SK-N-MC (cell line): ENCODE results near the gene FBXW9.
"Not testable (repeated sequence)": the region's sequence is repeated elsewhere in the genome, so short reads cannot be mapped to it uniquely, and the experiment has no call there.

ENCODE experiments used
- DNase-seq: peaks from one replicate; pipeline ENCODE4 v3.0.0-alpha.2; 2011; ENCODE audit warnings: low read depth, low spot score
- H3K27ac ChIP-seq: fragments of 200-600 bp; sonication (generic); 2 replicates; pipeline ENCODE4 v1.5.1; 2016; ENCODE audit warnings: mixed run types
- H3K36me3 ChIP-seq: fragments of 200-600 bp; sonication (generic); 2 replicates; pipeline ENCODE4 v1.6.1; 2017; ENCODE audit warnings: antibody characterized with exemption, low read length, mixed read lengths; ENCODE audit not compliant: insufficient read depth
- H3K4me3 ChIP-seq: fragments of 200-600 bp; sonication (generic); 2 replicates; pipeline ENCODE4 v1.5.1; 2016
- H3K9ac ChIP-seq: fragments of 200-600 bp; sonication (generic); 2 replicates; pipeline ENCODE4 v1.8.0; 2017; ENCODE audit warnings: mixed run types, mixed read lengths; ENCODE audit not compliant: insufficient read length
- H3K9me3 ChIP-seq: fragments of 200-600 bp; sonication (generic); 2 replicates; pipeline ENCODE4 v1.6.1; 2017; ENCODE audit warnings: low read depth, mild to moderate bottlenecking, antibody characterized with exemption, low read length, moderate library complexity, mixed read lengths
- EZH2 ChIP-seq: fragments of 200-600 bp; sonication (generic); IDR thresholded peaks from one replicate; pipeline ENCODE4 v1.6.1; 2017; ENCODE audit warnings: antibody characterized with exemption
- FOXP2 ChIP-seq: optimal IDR thresholded peaks from 2 replicates; pipeline ENCODE3; 2011; ENCODE audit warnings: mild to moderate bottlenecking, moderate library complexity; ENCODE audit not compliant: insufficient read depth; ENCODE audit errors: extremely low read length, control extremely low read depth
- POLR2AphosphoS5 ChIP-seq: IDR thresholded peaks from 2 replicates; pipeline ENCODE4 v1.6.1; 2012; ENCODE audit warnings: mild to moderate bottlenecking, low read depth, low read length, borderline replicate concordance

FBXW9 gene

GRCh38 chr19:12694641-12695040 lies 1.8 kb downstream of the FBXW9 start:
- Histone ChIP-seq H3K4me3 (no peak overlapping the region), H3K27ac (no peak overlapping the region), H3K9ac (no peak overlapping the region), H3K36me3 (peaks cover 1% of the 10 kb centered on the region; the same call in 1 of the 2 replicates), H3K9me3 (no peaks in the 10 kb centered on the region)
- TF ChIP-seq POLR2AphosphoS5 (no peak), FOXP2 (no peak), EZH2 (no peak)
- no peak for DNase-seq

- Histone ChIP-seq H3K36me3 (no peaks in the 10 kb centered on the region), H3K27ac (no peak overlapping the region), H3K9me3 (no peaks in the 10 kb centered on the region), H3K9ac (no peak overlapping the region), H3K4me3 (no peak overlapping the region)
- no peak for TF ChIP-seq EZH2
- TF ChIP-seq POLR2AphosphoS5, result no peak
- no peak for TF ChIP-seq FOXP2
- no peak for DNase-seq
Measured at GRCh38 chr19:12692960-12693359, 3.5 kb downstream of the FBXW9 start.

- Histone ChIP-seq H3K9me3 (no peaks in the 10 kb centered on the region), H3K36me3 (no peaks in the 10 kb centered on the region), H3K4me3 (no peak overlapping the region), H3K9ac (no peak overlapping the region), H3K27ac (no peak overlapping the region)
- TF ChIP-seq POLR2AphosphoS5 (no peak; the same call in 1 of the 2 replicates), FOXP2 (no peak), EZH2 (no peak)
- DNase-seq, result no peak
Measured at GRCh38 chr19:12689581-12690216, 6.7 kb downstream of the FBXW9 start.

DNA sequence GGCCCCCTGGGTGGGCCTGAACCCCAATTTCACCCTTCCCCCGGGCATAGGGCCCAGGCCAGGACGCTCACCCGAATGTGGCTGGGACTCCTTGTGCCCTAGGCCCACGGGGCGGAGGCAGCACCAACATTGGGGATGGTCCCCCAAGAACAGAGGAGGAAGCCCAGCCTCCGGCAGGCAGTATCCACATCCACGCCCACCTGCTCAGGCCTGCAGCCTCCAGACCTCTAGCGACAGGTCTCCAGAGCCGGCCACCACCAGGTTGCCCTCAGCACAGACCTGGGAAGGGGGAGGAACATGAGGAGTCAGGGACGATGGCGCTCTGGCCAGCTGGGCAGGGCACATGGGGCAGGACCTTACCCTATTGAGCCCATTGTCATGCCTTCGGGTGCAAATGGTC lies 7.4 kb downstream of the FBXW9 start:
- H3K27ac ChIP-seq, result no peak overlapping the region
- TF ChIP-seq FOXP2 (no peak), EZH2 (no peak), POLR2AphosphoS5 (no peak)
- H3K4me3 ChIP-seq, result no peak overlapping the region
- no peaks in the 10 kb centered on the region for H3K36me3 ChIP-seq
- H3K9ac ChIP-seq, result no peak overlapping the region
- no peak for DNase-seq
- no peaks in the 10 kb centered on the region for H3K9me3 ChIP-seq

GRCh38 chr19:12687496-12688196 lies 8.8 kb downstream of the FBXW9 start, which contains the start of gene GNG14:
TSS of gene GNG14 (plus strand) at chr19:12687998. CDS start at chr19:12688049, 51 bp downstream.
- Histone ChIP-seq H3K27ac (no peak within 1 kb of the TSS), H3K9me3 (no peaks in the 10 kb centered on the region), H3K36me3 (no peaks in the 10 kb centered on the region), H3K4me3 (no peak within 1 kb of the TSS), H3K9ac (no peak within 1 kb of the TSS)
- DNase-seq, result no peak
- TF ChIP-seq POLR2AphosphoS5 (no peak), FOXP2 (no peak), EZH2 (no peak)

- no peaks in the 10 kb centered on the region for H3K9me3 ChIP-seq
- no peak for DNase-seq
- no peak overlapping the region for H3K9ac ChIP-seq
- no peak overlapping the region for H3K4me3 ChIP-seq
- H3K36me3 ChIP-seq, result no peaks in the 10 kb centered on the region
- no peak for TF ChIP-seq POLR2AphosphoS5
- TF ChIP-seq FOXP2, result no peak
- TF ChIP-seq EZH2, result no peak
- no peak overlapping the region for H3K27ac ChIP-seq
Measured at GRCh38 chr19:12685831-12686230, 10.6 kb downstream of the FBXW9 start.

DNA sequence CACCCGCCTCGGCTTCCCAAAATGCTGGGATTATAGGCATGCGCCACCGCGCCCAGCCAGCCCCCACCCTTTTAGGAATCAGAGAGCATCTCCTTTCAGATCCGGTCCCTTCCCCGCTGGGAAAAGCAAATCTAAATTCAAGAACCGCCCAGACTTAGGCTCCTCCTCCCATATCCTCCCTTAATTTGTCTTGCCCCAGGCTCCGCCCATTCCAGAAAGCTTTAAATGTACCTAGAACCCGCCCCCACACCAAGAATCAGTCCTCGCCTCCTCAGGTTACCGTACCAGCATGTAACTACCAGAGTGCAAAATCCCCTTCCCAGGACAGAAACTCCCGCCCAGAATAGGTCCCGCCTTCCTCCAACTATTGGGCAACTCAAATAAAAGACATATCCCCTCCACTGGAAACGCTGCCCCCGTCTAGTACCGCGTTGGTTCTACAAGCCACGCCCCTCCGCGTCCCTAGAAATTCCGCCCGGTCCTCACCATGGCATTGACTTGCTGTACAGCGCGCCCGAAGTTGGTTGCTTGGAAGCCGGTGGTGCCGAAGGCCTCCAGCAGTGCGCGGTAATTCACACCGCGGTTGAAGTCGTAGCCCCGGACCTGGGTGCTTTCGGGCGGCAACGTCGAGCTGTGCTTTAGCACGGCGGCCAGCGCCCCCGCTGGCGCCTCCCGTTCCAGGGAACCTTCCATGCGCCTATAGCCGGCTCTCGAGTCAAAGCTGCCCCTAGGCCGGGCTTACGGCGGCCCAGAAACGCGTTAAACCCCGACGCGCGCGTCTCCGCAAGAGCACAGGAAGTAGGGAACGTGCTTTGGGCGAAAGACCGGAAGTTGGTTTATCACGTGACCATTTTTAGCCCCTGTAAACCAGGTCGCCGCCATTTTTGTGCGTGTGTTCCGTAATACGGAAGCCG lies 15.1 kb downstream of the FBXW9 start, which contains the start of gene DHPS:
Gene DHPS (minus strand): TSS at position 807 of the 914 bp plus-strand sequence. CDS start 114 bp downstream, at position 693.
- no peak for TF ChIP-seq EZH2
- peak; percentile 81 for TF ChIP-seq POLR2AphosphoS5
- no peak for TF ChIP-seq FOXP2

DNA sequence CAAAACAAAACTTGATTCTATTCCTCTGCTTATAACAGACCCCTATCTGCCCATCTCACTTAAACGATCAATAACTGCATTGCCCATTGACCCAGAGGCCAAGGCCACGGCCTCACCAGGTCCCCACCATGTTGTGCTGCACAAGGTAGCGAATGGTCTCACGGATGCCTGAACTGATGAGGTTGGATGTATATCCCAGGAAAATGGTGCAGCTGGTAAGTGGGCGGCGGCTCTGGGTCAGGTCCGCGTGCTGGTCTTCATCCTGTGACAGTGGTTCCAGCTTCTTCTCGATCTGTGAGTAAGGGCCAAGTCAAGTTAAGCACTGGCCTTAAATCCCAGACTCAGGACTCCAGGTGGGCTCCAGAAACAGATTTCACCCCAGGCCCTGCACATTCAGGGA lies 16.4 kb downstream of the FBXW9 start:
- no peak overlapping the region for H3K27ac ChIP-seq
- no peak for DNase-seq
- H3K36me3 ChIP-seq, result peaks cover 41% of the 10 kb centered on the region
- H3K4me3 ChIP-seq, result no peak overlapping the region
- no peak overlapping the region for H3K9ac ChIP-seq
- H3K9me3 ChIP-seq, result no peaks in the 10 kb centered on the region
- TF ChIP-seq POLR2AphosphoS5 (no peak), EZH2 (no peak), FOXP2 (no peak)

More for the DNA sequence above, 15.1 kb downstream of the FBXW9 start, which contains the start of gene DHPS:
- H3K4me3 ChIP-seq, result peak within 1 kb of the TSS; percentile 99
- peak within 1 kb of the TSS; percentile 100 for H3K27ac ChIP-seq
- no peaks in the 10 kb centered on the region for H3K9me3 ChIP-seq
- H3K9ac ChIP-seq, result peak within 1 kb of the TSS; percentile 99
- H3K36me3 ChIP-seq, result peaks cover 28% of the 10 kb centered on the region
- DNase-seq, result peak; percentile 98

GRCh38 chr19:12678039-12678438 lies 18.4 kb downstream of the FBXW9 start:
- not testable (repeated sequence) for H3K9me3 ChIP-seq, H3K27ac ChIP-seq, H3K4me3 ChIP-seq, H3K9ac ChIP-seq, DNase-seq
- H3K36me3 ChIP-seq, result peaks cover 49% of the 10 kb centered on the region
